Lower leg skin (tissue), 3 donors: ENCODE data around the gene DTHD1.

Experiments used
- POLR2A ChIP-seq, 2 donors: fragments of 450-650 bp; IDR thresholded peaks; one replicate each; pipeline ENCODE4 v1.6.1; 2016 to 2017; ENCODE audit warnings: antibody characterized with exemption in 2 of 2, mild to moderate bottlenecking in 1 of 2, moderate library complexity in 1 of 2
- TF ChIP-seq, protein P1 (sequence below), 3 donors: fragments of 450-650 bp; IDR thresholded peaks; one replicate each; pipeline ENCODE4 v1.5.1; 2016; ENCODE audit warnings: antibody characterized with exemption in 3 of 3, mild to moderate bottlenecking in 3 of 3, moderate library complexity in 2 of 3

GRCh38 chr4:36333303-36333877 lies 52.0 kb downstream of the DTHD1 start:
- TF ChIP-seq, protein P1, sequence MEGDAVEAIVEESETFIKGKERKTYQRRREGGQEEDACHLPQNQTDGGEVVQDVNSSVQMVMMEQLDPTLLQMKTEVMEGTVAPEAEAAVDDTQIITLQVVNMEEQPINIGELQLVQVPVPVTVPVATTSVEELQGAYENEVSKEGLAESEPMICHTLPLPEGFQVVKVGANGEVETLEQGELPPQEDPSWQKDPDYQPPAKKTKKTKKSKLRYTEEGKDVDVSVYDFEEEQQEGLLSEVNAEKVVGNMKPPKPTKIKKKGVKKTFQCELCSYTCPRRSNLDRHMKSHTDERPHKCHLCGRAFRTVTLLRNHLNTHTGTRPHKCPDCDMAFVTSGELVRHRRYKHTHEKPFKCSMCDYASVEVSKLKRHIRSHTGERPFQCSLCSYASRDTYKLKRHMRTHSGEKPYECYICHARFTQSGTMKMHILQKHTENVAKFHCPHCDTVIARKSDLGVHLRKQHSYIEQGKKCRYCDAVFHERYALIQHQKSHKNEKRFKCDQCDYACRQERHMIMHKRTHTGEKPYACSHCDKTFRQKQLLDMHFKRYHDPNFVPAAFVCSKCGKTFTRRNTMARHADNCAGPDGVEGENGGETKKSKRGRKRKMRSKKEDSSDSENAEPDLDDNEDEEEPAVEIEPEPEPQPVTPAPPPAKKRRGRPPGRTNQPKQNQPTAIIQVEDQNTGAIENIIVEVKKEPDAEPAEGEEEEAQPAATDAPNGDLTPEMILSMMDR (IDR thresholded peaks at IDR 0.05), result no peak
- no peak for TF ChIP-seq POLR2A (IDR thresholded peaks at IDR 0.05)
